GM19452 (cell line): ENCODE data around the gene TRUB1.
A peak's percentile ranks its signal among the peaks of the same experiment; 100 is the strongest.

ENCODE experiments used
- ATAC-seq: cut with Tn5 transposase; IDR thresholded peaks from one replicate; pipeline ENCODE4 v1.9.1; 2021; ENCODE audit not compliant: unreplicated experiment

The TRUB1 gene

DNA sequence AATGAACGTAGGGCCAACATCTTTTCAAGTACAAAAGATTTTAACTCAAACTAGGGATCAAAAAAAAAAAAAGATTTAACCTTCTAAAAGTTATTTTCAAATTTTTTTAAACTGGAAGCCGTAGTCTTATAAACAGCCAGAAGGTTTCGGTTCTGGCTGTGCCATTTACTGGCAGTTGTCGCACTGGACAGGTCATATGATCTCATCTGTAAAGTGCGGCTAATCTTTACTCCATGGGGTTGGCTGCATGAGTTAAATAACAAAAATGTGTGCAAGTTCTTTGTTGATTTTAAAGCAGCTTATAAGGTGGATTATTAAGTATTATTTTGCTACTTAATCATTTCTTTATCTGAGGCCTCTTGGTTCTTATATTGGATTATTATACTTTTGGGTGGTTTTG is 36.6 kb downstream of the TRUB1 start:
- no peak for ATAC-seq

- ATAC-seq = no peak
Measured at GRCh38 chr10:114975091-114975490, 37.1 kb downstream of the TRUB1 start.

GRCh38 chr10:114982989-114983388 is 45.0 kb downstream of the TRUB1 start:
- ATAC-seq = no peak

GRCh38 chr10:114987995-114988394 is 50.0 kb downstream of the TRUB1 start:
- no peak for ATAC-seq

DNA sequence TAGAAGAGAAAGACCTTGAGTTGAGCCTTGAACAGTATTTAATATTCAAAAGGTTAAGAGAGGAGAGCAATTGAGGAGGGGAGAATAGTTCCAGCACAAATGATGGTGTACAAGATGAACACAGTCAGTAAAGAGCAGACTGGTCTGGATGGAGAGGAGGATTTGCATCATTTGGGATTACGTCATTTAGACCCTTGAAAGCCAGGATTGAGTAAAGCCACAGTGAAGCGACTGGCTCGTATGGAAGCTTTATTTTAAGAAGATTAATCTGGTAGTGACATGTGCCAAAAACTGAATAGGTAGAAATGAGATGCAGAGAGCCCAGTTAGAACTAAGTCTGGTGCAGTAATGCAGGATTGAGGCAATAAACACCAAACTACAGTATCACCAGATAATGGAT is 52.6 kb downstream of the TRUB1 start:
- ATAC-seq = no peak

- no peak for ATAC-seq
Measured at GRCh38 chr10:114990991-114991390, 53.0 kb downstream of the TRUB1 start.

DNA sequence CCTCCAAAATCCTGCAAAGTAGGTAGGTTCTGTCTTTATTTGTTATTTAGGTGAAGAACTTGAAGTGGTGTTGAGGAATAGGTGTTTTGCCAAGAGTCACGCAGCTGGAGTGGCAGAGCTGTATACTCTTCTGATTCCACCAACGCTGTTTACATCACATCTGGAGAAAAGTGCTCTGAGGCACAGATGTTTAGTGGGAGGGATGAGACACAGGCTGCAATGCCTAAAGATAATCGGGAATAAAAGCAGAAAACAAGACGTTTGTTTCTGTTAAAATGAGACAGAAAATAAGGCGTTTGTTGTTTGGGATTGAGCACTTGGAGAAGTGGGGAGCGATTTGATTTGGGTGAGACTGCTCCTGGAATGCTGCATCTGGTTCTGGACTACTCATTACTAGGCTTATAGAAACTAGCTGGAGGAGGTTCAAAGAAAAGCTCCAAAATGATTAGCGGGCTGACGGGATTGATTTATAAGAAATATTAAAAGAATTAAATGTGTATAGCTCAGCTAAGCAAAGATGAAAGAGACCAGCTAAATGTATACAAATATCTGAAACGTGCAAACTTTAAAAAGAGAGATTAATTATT is 54.3 kb downstream of the TRUB1 start:
- no peak for ATAC-seq

GRCh38 chr10:114995468-114996247 is 57.7 kb downstream of the TRUB1 start:
- ATAC-seq = no peak

- no peak for ATAC-seq
Measured at GRCh38 chr10:114996542-114996941, 58.5 kb downstream of the TRUB1 start.

- no peak for ATAC-seq
Measured at GRCh38 chr10:114998993-114999392, 61.0 kb downstream of the TRUB1 start.

- peak; percentile 87 for ATAC-seq
Measured at GRCh38 chr10:115001506-115002381, 63.7 kb downstream of the TRUB1 start.

DNA sequence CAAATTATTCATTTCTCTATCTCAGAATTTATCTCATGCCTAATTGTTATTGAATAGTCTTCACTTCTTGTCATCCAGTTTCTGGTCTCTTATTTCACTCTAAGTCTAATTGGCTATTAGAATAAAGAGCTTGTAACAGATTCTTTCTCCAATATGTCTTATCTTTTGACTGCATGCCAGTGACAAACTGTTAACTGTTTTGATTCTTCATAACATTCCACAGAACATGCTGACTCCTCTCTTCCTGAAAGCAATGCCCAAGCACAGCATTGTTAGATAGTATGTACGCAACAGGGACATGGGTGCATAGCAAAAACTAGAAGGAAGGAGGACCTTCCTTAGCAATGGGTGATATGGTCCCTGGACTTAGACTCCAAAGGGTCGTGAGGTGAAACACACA is 65.4 kb downstream of the TRUB1 start:
- ATAC-seq = no peak

DNA sequence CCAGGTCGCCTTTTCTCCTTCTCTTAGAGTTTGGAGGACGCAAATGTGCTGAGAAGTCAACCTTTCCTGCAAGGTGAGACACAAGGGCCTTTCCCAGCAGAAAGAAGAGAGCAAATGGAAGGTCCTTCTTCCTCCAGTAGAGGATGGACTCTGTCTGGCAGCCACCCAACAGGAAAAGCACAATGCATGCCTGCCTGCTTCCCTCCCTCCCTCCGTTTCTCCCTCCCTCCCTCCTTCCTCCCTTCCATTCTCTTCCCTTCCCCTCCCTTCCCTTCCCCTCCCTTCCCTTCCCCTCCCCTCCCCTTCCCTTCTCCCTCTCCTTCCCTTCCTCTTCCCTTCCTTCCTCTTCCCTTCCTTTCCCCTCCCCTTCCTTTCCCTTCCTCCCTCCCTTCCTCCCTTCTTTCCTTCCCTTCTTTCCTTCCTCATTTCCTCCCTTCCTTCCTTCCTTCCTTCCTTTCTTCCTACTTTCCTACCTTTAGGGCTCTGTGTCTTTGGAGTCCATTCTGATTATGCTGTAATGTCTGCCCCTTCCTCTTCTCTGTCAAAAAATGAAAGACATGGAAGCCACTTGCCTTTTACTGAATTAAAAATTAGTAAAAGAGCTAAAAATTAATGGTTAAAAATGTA is 66.4 kb downstream of the TRUB1 start:
- no peak for ATAC-seq

DNA sequence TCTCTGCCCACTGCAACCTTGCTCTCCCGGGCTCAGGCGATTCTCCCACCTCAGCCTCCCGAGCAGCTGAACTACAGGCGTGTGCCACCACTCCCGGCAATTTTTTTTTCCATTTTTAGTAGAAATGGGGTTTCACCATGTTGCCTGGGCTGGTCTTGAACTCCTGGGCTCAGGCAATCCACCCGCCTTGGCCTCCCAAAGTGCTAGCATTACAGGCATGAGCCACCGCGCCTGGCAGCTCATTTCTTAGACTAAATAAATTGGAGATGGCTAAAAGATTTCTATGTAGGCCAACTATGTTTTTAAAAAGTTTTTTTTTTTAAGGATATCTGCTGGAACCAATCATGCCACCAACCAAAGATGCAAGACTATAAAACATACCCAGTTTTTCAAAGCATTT is 67.8 kb downstream of the TRUB1 start:
- ATAC-seq = no peak

- no peak for ATAC-seq
Measured at GRCh38 chr10:115018185-115018931, 80.4 kb downstream of the TRUB1 start.

- ATAC-seq = no peak
Measured at GRCh38 chr10:115020449-115020848, 82.5 kb downstream of the TRUB1 start.

GRCh38 chr10:115022733-115023132 is 84.7 kb downstream of the TRUB1 start:
- ATAC-seq = no peak

GRCh38 chr10:115023715-115024114 is 85.7 kb downstream of the TRUB1 start:
- ATAC-seq = no peak

GRCh38 chr10:115024371-115024770 is 86.4 kb downstream of the TRUB1 start:
- ATAC-seq = no peak

- no peak for ATAC-seq
Measured at GRCh38 chr10:115026056-115026745, 88.2 kb downstream of the TRUB1 start.
